Measurements from ENCODE around the gene ARMS2. TPM values are rescaled to one million over a fixed set of nuclear protein-coding genes. Genes with fewer than 3 reads are reported as not detected.

ARMS2 gene
- total RNA-seq, 2 experiments from 2014 or later, result not detected

- CTCF ChIA-PET, result no interaction called here
- Mint-ChIP-seq H3K4me3 (no peak overlapping the region), H3K36me3 (ENCODE audit: low read depth) (peaks cover 70% of the 10 kb centered on the region)
Observed at GRCh38 chr10:122427280-122427679, 27.2 kb upstream of the ARMS2 start.

GRCh38 chr10:122435212-122435827 is 19.1 kb upstream of the ARMS2 start:
- peaks cover 46% of the 10 kb centered on the region for H3K36me3 Mint-ChIP-seq (ENCODE audit: low read depth)
- no peaks in the 10 kb centered on the region for H3K27me3 ChIP-seq (ENCODE audit: control insufficient read depth in 1 of 2, insufficient read depth in 2 of 2, low read length in 2 of 2)
- DNase-seq (peak in 3 of 14 experiments; percentile 71 to 77 (median 73)), ATAC-seq (ENCODE audit: poor library complexity) (peak; percentile 49)
- H3K27me3 Mint-ChIP-seq, result no peaks in the 10 kb centered on the region
- peaks cover 9% of the 10 kb centered on the region for H3K36me3 ChIP-seq (ENCODE audit: insufficient read depth, low read length)
- peaks cover 12% of the 10 kb centered on the region for H3K4me1 Mint-ChIP-seq (ENCODE audit: low read depth)
- POLR2A ChIA-PET, result interaction anchor here (0.9 to 3.2 kb wide), 2 partner anchors 15 to 61 kb away, joined by 5 to 16 read pairs; partner anchors contain the start of gene PLEKHA1
- CTCF ChIA-PET, result interaction anchor here (0.8 to 4.0 kb wide), 6 partner anchors 11 to 136 kb away, joined by 3 to 30 read pairs (median 4); no protein-coding TSS in a partner anchor
- no peaks in the 10 kb centered on the region for H3K4me1 ChIP-seq (ENCODE audit: insufficient read depth, low read length)
- intact Hi-C loops (cut with DNase I, micrococcal nuclease), result loop anchor here (1.0 to 5.0 kb wide), 4 partner anchors 92 to 137 kb away; no protein-coding TSS in a partner anchor
- H3K9me3 Mint-ChIP-seq, result peaks cover 5% of the 10 kb centered on the region
- H3K4me3 Mint-ChIP-seq, result no peak overlapping the region
- TF ChIP-seq CTCF (IDR thresholded peaks at IDR 0.05), result peak; percentile 81
- no peaks in the 10 kb centered on the region for H3K9me3 ChIP-seq (ENCODE audit: control insufficient read depth in 1 of 2, insufficient read depth in 1 of 2, low read length in 2 of 2)
- H3K27ac Mint-ChIP-seq, result peak overlapping the region; percentile 58
- no peak overlapping the region for H3K4me3 ChIP-seq (ENCODE audit: low read length)
- H3K27ac ChIP-seq (ENCODE audit: low read depth in 1 of 2, low read length in 2 of 2), result no peak overlapping the region

More at GRCh38 chr10:122427280-122427679, 27.2 kb upstream of the ARMS2 start:
- Mint-ChIP-seq H3K9me3 (no peaks in the 10 kb centered on the region), H3K4me1 (ENCODE audit: low read depth) (peaks cover 39% of the 10 kb centered on the region), H3K27ac (peak overlapping the region; percentile 70), H3K27me3 (no peaks in the 10 kb centered on the region)
- peaks cover 2% of the 10 kb centered on the region for H3K4me1 ChIP-seq (ENCODE audit: insufficient read depth, low read length)
- no peak overlapping the region for H3K4me3 ChIP-seq (ENCODE audit: low read length)
- POLR2A ChIA-PET, result interaction anchor here (1.0 kb wide), 1 partner anchor 19 kb away, joined by 3 read pairs; no protein-coding TSS in a partner anchor
- no peak for TF ChIP-seq CTCF (IDR thresholded peaks at IDR 0.05)
- intact Hi-C loops (cut with DNase I, micrococcal nuclease), result no loop called here
- peaks cover 31% of the 10 kb centered on the region for H3K36me3 ChIP-seq (ENCODE audit: insufficient read depth, low read length)
- H3K27me3 ChIP-seq (ENCODE audit: control insufficient read depth in 1 of 2, insufficient read depth in 2 of 2, low read length in 2 of 2), result no peaks in the 10 kb centered on the region
- H3K27ac ChIP-seq (ENCODE audit: low read depth in 1 of 2, low read length in 2 of 2), result no peak overlapping the region
- no peak for ATAC-seq (ENCODE audit: poor library complexity)
- DNase-seq, result no peak
- H3K9me3 ChIP-seq (ENCODE audit: control insufficient read depth in 1 of 2, insufficient read depth in 1 of 2, low read length in 2 of 2), result no peaks in the 10 kb centered on the region

GRCh38 chr10:122441961-122442360 is 12.5 kb upstream of the ARMS2 start:
- Histone ChIP-seq H3K9me3 (ENCODE audit: control insufficient read depth in 1 of 2, insufficient read depth in 1 of 2, low read length in 2 of 2) (no peaks in the 10 kb centered on the region), H3K4me1 (ENCODE audit: insufficient read depth, low read length) (no peaks in the 10 kb centered on the region), H3K27ac (ENCODE audit: low read depth in 1 of 2, low read length in 2 of 2) (no peak overlapping the region), H3K36me3 (ENCODE audit: insufficient read depth, low read length) (no peaks in the 10 kb centered on the region), H3K4me3 (ENCODE audit: low read length) (no peak overlapping the region), H3K27me3 (ENCODE audit: control insufficient read depth in 1 of 2, insufficient read depth in 2 of 2, low read length in 2 of 2) (no peaks in the 10 kb centered on the region)
- no peak for TF ChIP-seq CTCF (IDR thresholded peaks at IDR 0.05)
- peaks cover 6% of the 10 kb centered on the region for H3K9me3 Mint-ChIP-seq
- no peak overlapping the region for H3K4me3 Mint-ChIP-seq
- H3K27me3 Mint-ChIP-seq, result peaks cover under 1% of the 10 kb centered on the region
- peaks cover 18% of the 10 kb centered on the region for H3K36me3 Mint-ChIP-seq (ENCODE audit: low read depth)
- no peak overlapping the region for H3K27ac Mint-ChIP-seq
- intact Hi-C loops (cut with DNase I, micrococcal nuclease), result no loop called here
- ChIA-PET POLR2A (no interaction called here), CTCF (no interaction called here)
- no peaks in the 10 kb centered on the region for H3K4me1 Mint-ChIP-seq (ENCODE audit: low read depth)
- DNase-seq (no peak), ATAC-seq (ENCODE audit: poor library complexity) (no peak)

Measured in CD4-positive, alpha-beta T cell (primary cell).